OCI-LY7 (cell line): ENCODE results near the gene PWP2. TPM values are rescaled to one million over a fixed set of nuclear protein-coding genes. Genes with fewer than 3 reads are reported as not detected.
A peak's percentile ranks its signal among the peaks of the same experiment; 100 is the strongest.
"Not testable (repeated sequence)": the region's sequence is repeated elsewhere in the genome, so short reads cannot be mapped to it uniquely, and the experiment has no call there.

Source experiments
- BruUV-seq: library from RNA; stranded (reverse); fragments of 400-500 nt; replicated peaks from 2 replicates; lab custom pipeline; 2021; lab: Mats Ljungman, UMichigan
- CTCF ChIA-PET: fragments of 300-600 bp; sonication (Branson Sonifier 250); formaldehyde crosslinking; loops from one replicate; lab custom pipeline; 2022; ENCODE audit warnings: antibody characterized with exemption; ENCODE audit not compliant: unreplicated experiment; lab: Charles Lee
- POLR2A ChIA-PET: fragments of 300-600 bp; sonication (Branson Sonifier 250); formaldehyde crosslinking; loops from one replicate; lab custom pipeline; 2022; ENCODE audit warnings: antibody characterized with exemption; lab: Charles Lee
- DNase-seq: peaks from one replicate; pipeline ENCODE4 v3.0.0-alpha.2; 2015; ENCODE audit warnings: low spot score
- H2AFZ ChIP-seq: fragments of 200-600 bp; sonication (generic), shearing (Covaris generic); 2 replicates; pipeline ENCODE4 v1.6.1; 2014; ENCODE audit warnings: mild to moderate bottlenecking, antibody characterized with exemption, low read length, moderate library complexity
- H3K27ac ChIP-seq: fragments of 200-600 bp; sonication (generic); 2 replicates; pipeline ENCODE4 v1.5.1; 2014; ENCODE audit warnings: mixed run types, low read depth, mild to moderate bottlenecking, moderate library complexity, low read length, inconsistent platforms; ENCODE audit not compliant: poor library complexity, severe bottlenecking
- H3K36me3 ChIP-seq: fragments of 200-600 bp; sonication (generic); 2 replicates; pipeline ENCODE4 v1.6.1; 2014; ENCODE audit warnings: mild to moderate bottlenecking, antibody characterized with exemption, low read length, moderate library complexity, mixed read lengths; ENCODE audit not compliant: insufficient read depth
- H3K4me1 ChIP-seq: fragments of 200-600 bp; sonication (generic); 2 replicates; pipeline ENCODE4 v1.5.1; 2014; ENCODE audit warnings: mild to moderate bottlenecking, low read length; ENCODE audit not compliant: insufficient read depth, poor library complexity, severe bottlenecking
- H3K4me2 ChIP-seq: fragments of 200-600 bp; sonication (generic); 2 replicates; pipeline ENCODE4 v1.6.1; 2014; ENCODE audit warnings: mild to moderate bottlenecking, low read length
- H3K4me3 ChIP-seq: fragments of 200-600 bp; sonication (generic); 2 replicates; pipeline ENCODE4 v1.5.1; 2014; ENCODE audit warnings: mild to moderate bottlenecking, low read depth, low read length; ENCODE audit not compliant: poor library complexity, severe bottlenecking
- H3K79me2 ChIP-seq: fragments of 200-600 bp; sonication (generic); 2 replicates; pipeline ENCODE4 v1.6.1; 2016; ENCODE audit warnings: low read depth, mild to moderate bottlenecking, low read length, moderate library complexity, mixed read lengths; ENCODE audit not compliant: insufficient read depth
- H3K9me2 ChIP-seq: fragments of 200-600 bp; sonication (generic); 2 replicates; pipeline ENCODE4 v1.6.1; 2016; ENCODE audit warnings: mild to moderate bottlenecking, low read length, mixed read lengths; ENCODE audit not compliant: insufficient read depth
- H3K9me3 ChIP-seq: fragments of 200-600 bp; sonication (generic); 2 replicates; pipeline ENCODE4 v1.6.1; 2014; ENCODE audit warnings: mild to moderate bottlenecking, mixed run types, low read length, mixed read lengths
- H4K20me1 ChIP-seq: fragments of 200-600 bp; sonication (generic); 2 replicates; pipeline ENCODE4 v1.6.1; 2014; ENCODE audit warnings: mild to moderate bottlenecking, antibody characterized with exemption, low read length, moderate library complexity, mixed read lengths; ENCODE audit not compliant: insufficient read depth
- intact Hi-C: fragments of 100-400 bp; cut with micrococcal nuclease; formaldehyde crosslinking; loops from one replicate; pipeline ENCODE4 v1.10.0; 2022; ENCODE audit not compliant: unreplicated experiment
- total RNA-seq, 2 experiments: library from RNA; depleted of rRNA in 1 of 2; stranded (reverse); fragments of >200 nt in 1 of 2; shearing (Covaris generic) in 1 of 2; gene quantifications; 2 replicates each; pipeline ENCODE4 v1.2.3, GENCODE V29; 2014 to 2022

PWP2 gene
- total RNA-seq, 2 experiments from 2014 or later = 8.2 to 11.5 TPM

- DNase-seq, intact Hi-C loops, H3K4me1 ChIP-seq, H4K20me1 ChIP-seq, H3K9me3 ChIP-seq, H3K9me2 ChIP-seq, POLR2A ChIA-PET, H2AFZ ChIP-seq, CTCF ChIA-PET, H3K4me2 ChIP-seq, H3K79me2 ChIP-seq, H3K4me3 ChIP-seq, BruUV-seq, H3K36me3 ChIP-seq: not testable (repeated sequence)
- H3K27ac ChIP-seq = peak overlapping the region; percentile 47
These were observed 52.4 kb downstream of the PWP2 start for GRCh38 chr21:44159349-44160297.

GRCh38 chr21:44160298-44160672 lies 53.1 kb downstream of the PWP2 start:
- CTCF ChIA-PET, intact Hi-C loops, H3K36me3 ChIP-seq, H3K9me2 ChIP-seq, POLR2A ChIA-PET, H3K79me2 ChIP-seq, H3K4me2 ChIP-seq, H3K27ac ChIP-seq, BruUV-seq, H3K4me3 ChIP-seq, H3K4me1 ChIP-seq, H4K20me1 ChIP-seq, DNase-seq, H2AFZ ChIP-seq, H3K9me3 ChIP-seq: not testable (repeated sequence)

- H3K79me2 ChIP-seq, H2AFZ ChIP-seq, H3K27ac ChIP-seq, intact Hi-C loops, H4K20me1 ChIP-seq, H3K4me1 ChIP-seq, H3K4me3 ChIP-seq, CTCF ChIA-PET, H3K4me2 ChIP-seq, H3K36me3 ChIP-seq, DNase-seq, H3K9me3 ChIP-seq, BruUV-seq, H3K9me2 ChIP-seq, POLR2A ChIA-PET: not testable (repeated sequence)
These were observed 53.6 kb downstream of the PWP2 start for GRCh38 chr21:44160821-44161220.

DNA sequence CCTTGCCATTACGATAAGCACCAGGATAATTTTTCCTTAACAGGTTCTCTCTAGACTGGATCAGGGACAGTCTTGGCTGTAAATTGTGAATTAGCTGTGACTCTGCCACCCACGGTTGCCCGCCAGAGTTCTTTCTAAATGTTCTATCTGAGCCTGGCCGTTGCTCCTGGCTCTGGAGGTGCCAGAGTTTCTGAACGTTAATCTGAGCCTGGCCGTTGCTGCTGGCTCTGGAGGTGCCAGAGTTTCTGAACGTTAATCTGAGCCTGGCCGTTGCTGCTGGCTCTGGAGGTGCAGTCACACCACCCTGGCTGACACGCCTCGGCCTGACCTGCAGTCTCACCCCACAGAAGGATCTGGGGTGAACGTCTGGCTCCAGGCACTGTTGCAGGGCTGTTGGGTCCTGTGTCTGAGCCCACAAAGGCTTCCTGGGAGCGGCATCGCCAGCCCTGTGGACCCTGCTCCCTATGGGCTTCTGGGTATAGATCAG lies 56.0 kb downstream of the PWP2 start:
- H3K9me2 ChIP-seq, BruUV-seq, H3K4me1 ChIP-seq, POLR2A ChIA-PET, H3K27ac ChIP-seq, H3K79me2 ChIP-seq, H4K20me1 ChIP-seq, DNase-seq, H3K36me3 ChIP-seq, CTCF ChIA-PET, H3K4me3 ChIP-seq, H3K9me3 ChIP-seq, H2AFZ ChIP-seq, H3K4me2 ChIP-seq, intact Hi-C loops: not testable (repeated sequence)

DNA sequence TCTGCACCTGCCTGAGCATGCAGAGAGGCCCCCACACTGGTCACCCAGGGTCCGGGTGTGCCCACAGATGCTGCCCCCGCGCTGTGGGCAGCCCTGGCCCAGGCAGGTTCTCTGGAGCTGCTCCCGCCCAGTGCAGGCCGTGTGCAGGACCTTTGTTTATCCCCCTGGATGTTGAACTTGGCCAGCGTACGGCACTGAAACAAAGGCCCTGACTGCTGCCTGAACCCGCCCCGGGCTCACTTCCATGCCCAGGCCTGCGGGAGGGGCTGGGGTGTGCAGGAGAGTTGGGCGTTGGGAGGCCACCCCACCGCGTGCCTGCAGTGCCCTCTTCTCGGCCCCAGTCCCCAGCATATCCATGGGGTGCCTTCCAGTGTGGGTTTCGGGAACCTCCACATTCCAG lies 58.7 kb downstream of the PWP2 start:
- intact Hi-C loops, H3K9me3 ChIP-seq, CTCF ChIA-PET, BruUV-seq, H3K27ac ChIP-seq, H3K36me3 ChIP-seq, H4K20me1 ChIP-seq, H3K4me3 ChIP-seq, H3K79me2 ChIP-seq, H3K4me2 ChIP-seq, H3K4me1 ChIP-seq, H3K9me2 ChIP-seq, POLR2A ChIA-PET, H2AFZ ChIP-seq, DNase-seq: not testable (repeated sequence)

- intact Hi-C loops, H3K4me2 ChIP-seq, H3K4me1 ChIP-seq, CTCF ChIA-PET, H2AFZ ChIP-seq, H3K9me2 ChIP-seq, POLR2A ChIA-PET, H3K9me3 ChIP-seq, H4K20me1 ChIP-seq, H3K27ac ChIP-seq, H3K79me2 ChIP-seq, H3K36me3 ChIP-seq, BruUV-seq, DNase-seq, H3K4me3 ChIP-seq: not testable (repeated sequence)
These were observed 60.3 kb downstream of the PWP2 start for GRCh38 chr21:44167527-44167926.
